Heart left ventricle (tissue), 16 donors: ENCODE results near the gene FABP6. TPM values are rescaled to one million over a fixed set of nuclear protein-coding genes. Genes with fewer than 3 reads are reported as not detected.

Source experiments
- ATAC-seq, 4 donors: fragments of 200-7000 bp; cut with Tn5 transposase; one replicate each; pipeline ENCODE4 v1.9.1; 2020 to 2022; ENCODE audit warnings: moderate library complexity in 4 of 4, mild to moderate bottlenecking in 3 of 4, moderate number of reproducible peaks in 1 of 4
- DNase-seq, 5 donors: peaks; one replicate each; pipeline ENCODE4 v3.0.0-alpha.2; 2020
- H3K27ac ChIP-seq, 12 donors: fragments of 200-600 bp; sonication (generic) in 4 of 12; one replicate each; pipeline versions ENCODE4 v1.5.0 to v1.8.0; 2016 to 2022; ENCODE audit warnings: mild to moderate bottlenecking in 2 of 12
- H3K27me3 ChIP-seq, 9 donors: fragments of 200-600 bp; sonication (generic) in 2 of 9; one replicate each; pipeline versions ENCODE4 v1.5.1 to v1.8.0; 2016 to 2022; ENCODE audit warnings: mild to moderate bottlenecking in 3 of 9
- H3K36me3 ChIP-seq, 9 donors: fragments of 200-600 bp; sonication (generic) in 2 of 9; one replicate each; pipeline versions ENCODE4 v1.5.0 to v1.8.0; 2018 to 2022; ENCODE audit warnings: mild to moderate bottlenecking in 2 of 9
- H3K4me1 ChIP-seq, 12 donors: fragments of 200-600 bp; sonication (generic) in 4 of 12; one replicate each; pipeline versions ENCODE4 v1.5.0 to v1.8.0; 2016 to 2022; ENCODE audit warnings: mild to moderate bottlenecking in 3 of 12
- H3K4me3 ChIP-seq, 12 donors: fragments of 200-600 bp; sonication (generic) in 4 of 12; one replicate each; pipeline versions ENCODE4 v1.5.0 to v1.8.0; 2017 to 2022; ENCODE audit warnings: mild to moderate bottlenecking in 9 of 12, moderate library complexity in 4 of 12
- H3K9me3 ChIP-seq, 12 donors: fragments of 200-600 bp; sonication (generic) in 4 of 12; one replicate each; pipeline versions ENCODE4 v1.5.0 to v1.8.0; 2016 to 2022; ENCODE audit warnings: mild to moderate bottlenecking in 1 of 12
- POLR2A ChIP-seq, 2 donors: fragments of 450-650 bp; IDR thresholded peaks; one replicate each; pipeline ENCODE4 v1.6.1; 2017; ENCODE audit warnings: antibody characterized with exemption in 2 of 2, mild to moderate bottlenecking in 2 of 2, moderate library complexity in 2 of 2
- WGBS, 4 donors: extraction: QIAGEN DNeasy Blood & Tissue Kit in 2 of 4; methylation state at CpG; one replicate each; pipeline versions ENCODE4 v1.1.5 to v1.1.7; 2013 to 2018; 5-methylcytosine and 5-hydroxymethylcytosine counted together
- intact Hi-C, 10 donors: fragments of 100-400 bp; cut with DNase I; formaldehyde crosslinking; loops; one replicate each; pipeline versions ENCODE4 v1.11.1 to v1.14.2; 2022
- polyA plus RNA-seq, 2 donors: library from polyadenylated mRNA; stranded (reverse); fragments of 200-250 nt; gene quantifications; one replicate each; pipeline ENCODE4 v1.2.3, GENCODE V29; 2013
- total RNA-seq, 9 donors: library from RNA; depleted of rRNA in 2 of 9; stranded (reverse); fragments of >200 nt in 2 of 9; fragmentation: NEBNext Ultra II Directional in 3 of 9; extraction: Animal tissue kit (Norgen Biotek cat#: 25700) in 3 of 9; gene quantifications; one replicate each; pipeline versions ENCODE4 v1.1.0 to v1.2.4, GENCODE V29; 2016 to 2023
- TF ChIP-seq, protein P1 (sequence below), 12 donors: fragments of 200-600 bp; sonication (generic) in 4 of 12; IDR thresholded peaks; one replicate each; pipeline versions ENCODE4 v1.5.0 to v1.8.0; 2018 to 2022; ENCODE audit warnings: antibody characterized with exemption in 12 of 12, mild to moderate bottlenecking in 5 of 12
- donor health status: ischemic (EF 13 %, LVEDD 7.1; RV severe dilation, severe dysfunction).
- donor health status: healthy with polysubstance abuse.
- donor health status: DM: no; HTN: yes; CAD: no.
- donor health status: DM: no; HTN: no; CAD: no.
- donor health status: ischemic (EF 25% LVEDD 6.9; RV normal size, moderate dysfunction).
- donor health status: ischemic (EF 25% LVEDD 5.7; RV mildly dilated, moderate dysfunction).
- donor health status: healthy.
- donor health status: DM: yes; HTN: yes; CAD: no.
- donor health status: ischemic (EF 35%, LVEDD 5.7; RV mildly dilated, moderate dysfunction).
- donor health status: nonischemic (EF 11% LVEDD 7.7; RV severe dilation, severe dysfunction).
- donor health status: DM: yes; HTN: yes; CAD: no.
- donor health status: PGD.
- donor health status: ischemic (EF 29% LVEDD 5.4; RV normal size, mild dysfunction).
- donor health status: nonischemic (EF 23%, LVEDD 6.1; RV moderate dilation, normal function).

Gene FABP6
- total and polyA plus RNA-seq, 11 donors: 0.25 to 6.2 (median 2.3) TPM

DNA sequence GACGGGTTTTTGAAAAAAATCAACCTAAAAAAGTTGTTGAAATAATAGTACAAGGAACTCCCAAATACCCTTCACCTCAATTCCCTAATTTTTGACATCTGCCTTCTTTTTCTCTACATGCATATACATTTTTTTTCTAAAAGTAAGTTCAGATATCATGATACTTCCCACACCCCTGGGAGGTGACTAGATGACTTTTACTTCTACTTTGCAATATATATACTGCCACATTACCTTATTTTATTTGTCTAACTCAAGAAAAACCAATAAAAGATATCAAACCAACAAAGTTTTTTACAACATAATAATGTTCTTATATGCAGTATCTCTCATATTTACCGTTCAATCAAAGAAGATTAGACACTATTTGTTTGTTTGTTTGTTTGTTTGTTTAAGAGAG is 52.0 kb downstream of the FABP6 start:
- intact Hi-C loops: no loop called here
- Histone ChIP-seq H3K4me3 (no peak overlapping the region), H3K9me3 (no peaks in the 10 kb centered on the region), H3K27ac (no peak overlapping the region), H3K36me3 (peaks cover 0 to 29% (median 12%) of the 10 kb centered on the region in 9 donors), H3K27me3 (no peaks in the 10 kb centered on the region), H3K4me1 (peaks cover 0 to 11% (median 0%) of the 10 kb centered on the region in 12 donors)
- ATAC-seq (no peak), DNase-seq (no peak)
- WGBS, 4 donors: 93 to 96% (median 94%) methylated on average over 2 of the region's 2 CpGs
- TF ChIP-seq, protein P1, sequence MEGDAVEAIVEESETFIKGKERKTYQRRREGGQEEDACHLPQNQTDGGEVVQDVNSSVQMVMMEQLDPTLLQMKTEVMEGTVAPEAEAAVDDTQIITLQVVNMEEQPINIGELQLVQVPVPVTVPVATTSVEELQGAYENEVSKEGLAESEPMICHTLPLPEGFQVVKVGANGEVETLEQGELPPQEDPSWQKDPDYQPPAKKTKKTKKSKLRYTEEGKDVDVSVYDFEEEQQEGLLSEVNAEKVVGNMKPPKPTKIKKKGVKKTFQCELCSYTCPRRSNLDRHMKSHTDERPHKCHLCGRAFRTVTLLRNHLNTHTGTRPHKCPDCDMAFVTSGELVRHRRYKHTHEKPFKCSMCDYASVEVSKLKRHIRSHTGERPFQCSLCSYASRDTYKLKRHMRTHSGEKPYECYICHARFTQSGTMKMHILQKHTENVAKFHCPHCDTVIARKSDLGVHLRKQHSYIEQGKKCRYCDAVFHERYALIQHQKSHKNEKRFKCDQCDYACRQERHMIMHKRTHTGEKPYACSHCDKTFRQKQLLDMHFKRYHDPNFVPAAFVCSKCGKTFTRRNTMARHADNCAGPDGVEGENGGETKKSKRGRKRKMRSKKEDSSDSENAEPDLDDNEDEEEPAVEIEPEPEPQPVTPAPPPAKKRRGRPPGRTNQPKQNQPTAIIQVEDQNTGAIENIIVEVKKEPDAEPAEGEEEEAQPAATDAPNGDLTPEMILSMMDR (IDR thresholded peaks at IDR 0.05): no peak
- TF ChIP-seq POLR2A (IDR thresholded peaks at IDR 0.05): no peak

DNA sequence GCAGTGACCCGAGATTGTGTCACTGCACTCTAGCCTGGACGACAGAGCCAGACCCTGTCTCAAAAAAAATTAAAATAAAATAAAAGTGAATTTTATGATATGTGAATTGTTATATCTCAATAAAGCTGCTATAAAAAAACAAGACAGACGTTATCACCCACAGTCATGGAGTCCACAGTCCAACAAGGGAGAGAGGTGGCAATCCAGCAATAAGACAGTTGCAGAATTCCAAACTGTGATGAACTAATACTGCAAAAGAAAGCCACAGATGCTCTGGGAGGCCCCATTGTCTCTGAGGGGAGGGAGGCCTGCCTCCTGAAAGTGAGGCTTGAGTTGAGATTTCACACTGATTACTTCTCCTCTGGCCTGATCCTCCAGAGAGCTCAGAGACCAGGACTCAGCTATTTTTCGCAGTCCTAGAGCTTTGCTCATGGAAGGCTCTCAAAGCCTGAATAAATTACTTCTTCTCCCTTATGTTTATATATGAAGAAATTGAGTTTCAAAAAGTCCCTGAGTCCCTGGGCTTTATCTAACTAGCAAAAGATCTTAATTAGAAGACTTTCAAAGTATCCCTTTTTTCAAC is 55.1 kb downstream of the FABP6 start:
- Histone ChIP-seq H3K36me3 (peaks cover 0 to 11% (median 5%) of the 10 kb centered on the region in 9 donors), H3K27ac (no peak overlapping the region), H3K4me1 (peaks cover 3 to 37% (median 22%) of the 10 kb centered on the region in 12 donors), H3K9me3 (no peaks in the 10 kb centered on the region), H3K4me3 (no peak overlapping the region), H3K27me3 (no peaks in the 10 kb centered on the region)
- DNase-seq (no peak), ATAC-seq (no peak)
- intact Hi-C loops: no loop called here
- WGBS, 4 donors: 94 to 97% (median 96%) methylated on average over 4 of the region's 4 CpGs
- TF ChIP-seq, protein P1 (IDR thresholded peaks at IDR 0.05): no peak
- no peak for TF ChIP-seq POLR2A (IDR thresholded peaks at IDR 0.05)

DNA sequence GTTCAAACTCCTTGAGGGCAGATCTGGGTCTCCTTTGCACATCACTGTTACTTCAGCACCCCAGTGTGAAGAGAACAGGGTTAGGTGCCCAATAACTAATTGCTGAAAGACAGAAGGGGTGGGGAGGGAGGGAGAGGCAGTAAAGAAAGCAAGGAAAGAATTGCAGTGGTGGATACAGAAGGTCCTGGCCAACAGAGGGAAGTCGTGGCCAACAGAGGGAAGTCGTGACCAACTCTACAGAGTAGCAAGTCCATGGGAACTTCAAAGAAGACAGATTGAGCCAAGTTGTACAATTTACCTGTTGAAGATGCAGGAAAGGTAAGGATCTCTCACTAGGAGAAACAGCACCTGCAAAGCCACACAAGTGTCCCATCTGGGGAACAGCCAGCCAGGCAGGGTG is 56.0 kb downstream of the FABP6 start:
- no peak for ATAC-seq
- 68 to 83% (median 75%) methylated on average over 2 of the region's 2 CpGs for WGBS, 4 donors
- no peak for DNase-seq
- H3K36me3 ChIP-seq: peaks cover 0 to 2% (median 0%) of the 10 kb centered on the region in 9 donors
- no peaks in the 10 kb centered on the region for H3K9me3 ChIP-seq
- no peaks in the 10 kb centered on the region for H3K27me3 ChIP-seq
- H3K4me3 ChIP-seq: no peak overlapping the region
- intact Hi-C loops: no loop called here
- TF ChIP-seq, protein P1 (IDR thresholded peaks at IDR 0.05): no peak
- TF ChIP-seq POLR2A (IDR thresholded peaks at IDR 0.05): no peak
- H3K27ac ChIP-seq: peak overlapping the region in 2 of 12 donors; percentile 73 to 86
- H3K4me1 ChIP-seq: peaks cover 3 to 43% (median 26%) of the 10 kb centered on the region in 12 donors

DNA sequence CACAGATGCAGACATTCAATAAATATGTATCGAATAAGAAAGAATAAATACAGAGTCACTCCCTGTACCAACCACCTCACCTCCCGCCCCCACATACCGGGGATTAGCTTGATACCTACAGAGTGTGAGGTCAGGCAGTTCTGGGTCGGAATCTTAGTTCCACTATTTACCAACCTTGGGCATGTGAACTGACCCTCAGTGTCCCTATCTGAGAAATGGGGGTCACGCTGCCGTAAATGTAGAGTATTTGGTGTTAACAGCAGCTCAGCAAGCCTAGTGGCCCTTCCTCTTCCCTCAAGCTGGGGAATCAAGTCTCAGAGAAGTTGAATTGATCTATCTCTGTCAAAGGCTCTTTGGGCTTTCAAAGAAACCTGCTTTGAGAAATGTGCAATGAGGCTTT is 57.6 kb downstream of the FABP6 start:
- Histone ChIP-seq H3K27ac (peak overlapping the region; percentile 53 to 90 (median 74)), H3K27me3 (no peaks in the 10 kb centered on the region), H3K9me3 (no peaks in the 10 kb centered on the region), H3K4me3 (no peak overlapping the region), H3K36me3 (no peaks in the 10 kb centered on the region), H3K4me1 (peaks cover 3 to 43% (median 26%) of the 10 kb centered on the region in 12 donors)
- TF ChIP-seq POLR2A (IDR thresholded peaks at IDR 0.05): no peak
- intact Hi-C loops: loop anchor here in 1 of 10 donors (1.0 kb wide), 1 partner anchor 18 kb away; no protein-coding TSS in a partner anchor
- no peak for ATAC-seq
- DNase-seq: no peak
- WGBS, 4 donors: 82 to 86% (median 84%) methylated on average over 6 of the region's 6 CpGs
